NCI-H748 (cell line): ENCODE data around the gene PTPRM.

Source experiments
- DNase-seq: peaks from one replicate; lab custom pipeline; 2025; ENCODE audit not compliant: unreplicated experiment; lab: John Stamatoyannopoulos, UW

Gene PTPRM

GRCh38 chr18:7624697-7625096 lies 57.6 kb downstream of the PTPRM start:
- DNase-seq: no peak

GRCh38 chr18:7626175-7626921 lies 59.2 kb downstream of the PTPRM start:
- DNase-seq: no peak

- no peak for DNase-seq
These were observed 59.9 kb downstream of the PTPRM start for GRCh38 chr18:7626922-7627440.

- no peak for DNase-seq
These were observed 62.3 kb downstream of the PTPRM start for GRCh38 chr18:7629416-7629815.

GRCh38 chr18:7630731-7631442 lies 63.8 kb downstream of the PTPRM start:
- DNase-seq: no peak

GRCh38 chr18:7632152-7633098 lies 65.3 kb downstream of the PTPRM start:
- DNase-seq: no peak

- no peak for DNase-seq
These were observed 66.1 kb downstream of the PTPRM start for GRCh38 chr18:7633171-7633570.

GRCh38 chr18:7635948-7636347 lies 68.8 kb downstream of the PTPRM start:
- DNase-seq: no peak

- DNase-seq: no peak
These were observed 70.2 kb downstream of the PTPRM start for GRCh38 chr18:7637269-7637668.

- DNase-seq: no peak
These were observed 71.2 kb downstream of the PTPRM start for GRCh38 chr18:7638321-7638720.

- DNase-seq: no peak
These were observed 74.7 kb downstream of the PTPRM start for GRCh38 chr18:7641813-7642212.

- DNase-seq: peak; percentile 33
These were observed 75.3 kb downstream of the PTPRM start for GRCh38 chr18:7642331-7642890.

- DNase-seq: peak; percentile 51
These were observed 78.6 kb downstream of the PTPRM start for GRCh38 chr18:7645756-7646155.

GRCh38 chr18:7646174-7646886 lies 79.2 kb downstream of the PTPRM start:
- peak; percentile 36 for DNase-seq

GRCh38 chr18:7647500-7647899 lies 80.4 kb downstream of the PTPRM start:
- no peak for DNase-seq

GRCh38 chr18:7657050-7657449 lies 89.9 kb downstream of the PTPRM start:
- no peak for DNase-seq

GRCh38 chr18:7657937-7658336 lies 90.8 kb downstream of the PTPRM start:
- no peak for DNase-seq

GRCh38 chr18:7658701-7659100 lies 91.6 kb downstream of the PTPRM start:
- no peak for DNase-seq

GRCh38 chr18:7661207-7661606 lies 94.1 kb downstream of the PTPRM start:
- no peak for DNase-seq

- no peak for DNase-seq
These were observed 95.8 kb downstream of the PTPRM start for GRCh38 chr18:7662866-7663265.
